Hematopoietic multipotent progenitor cell treated with erythropoietin and hydrocortisone succinate and interleukin-3 and kit ligand, for 6 days (in vitro differentiated cells): ENCODE measurements around the gene NREP.
"Not testable (repeated sequence)": the region's sequence is repeated elsewhere in the genome, so short reads cannot be mapped to it uniquely, and the experiment has no call there.

Experiments used
- DNase-seq: peaks from one replicate; pipeline ENCODE4 v3.0.0-alpha.2; 2015

Gene NREP

DNA sequence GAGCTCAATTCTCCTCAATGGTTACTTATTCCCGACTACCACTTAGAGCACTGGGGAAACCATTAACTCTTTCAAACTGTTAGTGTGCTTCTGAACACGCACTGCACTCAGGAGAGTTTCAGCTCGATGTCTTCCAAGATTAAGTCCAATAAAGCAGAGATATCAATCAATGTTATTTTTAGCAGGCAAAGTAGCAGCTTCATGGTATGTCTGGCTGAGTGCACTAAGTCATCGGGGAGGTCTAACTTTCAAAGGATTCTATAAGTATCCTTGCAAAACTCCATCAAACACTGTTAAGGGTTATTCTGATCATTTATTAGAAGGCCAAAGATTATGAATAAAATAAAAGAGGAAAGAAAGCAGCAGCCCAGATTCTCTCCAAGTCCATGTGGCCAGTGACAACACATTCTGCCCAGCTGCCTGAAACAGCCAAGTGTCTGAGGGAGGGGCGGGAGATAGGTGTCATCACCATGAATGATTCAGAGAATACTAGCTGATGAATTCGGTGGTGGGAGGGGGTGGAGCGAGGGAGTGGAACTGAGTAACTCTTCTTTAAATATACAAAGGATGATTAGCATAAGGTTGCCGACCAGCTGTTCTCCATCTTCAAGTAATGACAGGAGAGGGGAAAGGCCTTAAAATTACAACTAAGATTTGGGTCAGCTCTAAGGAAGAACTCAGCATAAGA lies 21.3 kb downstream of the NREP start:
- DNase-seq, result no peak

DNA sequence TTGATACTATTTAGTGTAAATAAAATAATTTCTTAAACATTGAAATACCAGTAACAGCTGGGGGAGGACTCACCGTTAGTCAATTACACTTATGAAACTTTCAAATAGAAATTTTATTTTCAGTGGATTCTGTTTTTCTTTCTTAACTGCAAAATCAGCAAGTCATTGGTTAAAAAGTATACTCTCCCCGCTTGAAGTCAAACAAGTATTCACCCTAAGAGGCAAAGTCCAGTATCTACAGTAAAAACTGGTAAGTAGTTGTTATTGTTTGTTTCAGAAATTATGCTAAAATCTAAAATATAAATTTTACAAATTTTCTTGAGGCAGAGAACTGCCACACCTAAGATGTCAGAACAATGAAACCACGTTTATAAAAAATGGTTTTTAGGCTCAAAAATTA lies 22.4 kb downstream of the NREP start:
- no peak for DNase-seq

DNA sequence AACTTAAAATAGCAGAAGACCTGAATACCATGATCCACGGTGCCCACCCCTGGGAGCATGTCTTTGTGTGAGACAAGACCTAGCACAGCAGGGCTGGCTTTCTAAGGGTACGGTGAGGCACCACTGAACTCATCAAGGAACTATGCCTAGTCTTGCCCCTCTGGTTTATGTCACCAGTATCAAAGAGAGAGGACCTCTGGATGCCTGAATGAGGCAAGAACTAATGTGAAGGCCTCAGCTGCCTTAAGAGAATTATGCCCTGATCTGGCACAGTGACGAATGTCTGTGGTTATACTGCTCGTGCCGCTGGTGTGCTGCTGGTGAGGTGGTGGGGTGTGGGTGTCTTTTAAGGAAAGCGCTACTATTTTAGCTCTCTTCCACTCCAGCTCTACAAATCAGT lies 23.0 kb downstream of the NREP start:
- no peak for DNase-seq

DNA sequence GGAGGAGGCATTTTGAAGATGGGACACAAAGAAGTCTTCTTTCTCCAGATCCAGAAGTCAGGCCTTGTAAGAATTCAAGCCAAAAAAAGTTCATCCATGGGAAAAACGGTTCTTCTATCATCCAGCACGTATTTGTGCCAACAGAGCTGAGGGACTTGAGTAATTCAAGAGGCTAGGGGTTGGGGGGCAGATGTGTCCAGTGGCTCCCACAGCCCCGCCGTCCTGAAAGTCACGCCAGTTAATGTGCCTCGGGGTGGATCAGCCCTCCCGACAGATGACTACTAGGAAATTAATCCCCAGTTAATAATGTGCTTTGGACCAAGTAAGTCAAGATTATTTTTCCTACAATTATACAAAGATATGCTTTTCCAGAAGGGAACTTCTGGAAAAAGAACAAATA lies 23.4 kb downstream of the NREP start:
- DNase-seq, result no peak

DNA sequence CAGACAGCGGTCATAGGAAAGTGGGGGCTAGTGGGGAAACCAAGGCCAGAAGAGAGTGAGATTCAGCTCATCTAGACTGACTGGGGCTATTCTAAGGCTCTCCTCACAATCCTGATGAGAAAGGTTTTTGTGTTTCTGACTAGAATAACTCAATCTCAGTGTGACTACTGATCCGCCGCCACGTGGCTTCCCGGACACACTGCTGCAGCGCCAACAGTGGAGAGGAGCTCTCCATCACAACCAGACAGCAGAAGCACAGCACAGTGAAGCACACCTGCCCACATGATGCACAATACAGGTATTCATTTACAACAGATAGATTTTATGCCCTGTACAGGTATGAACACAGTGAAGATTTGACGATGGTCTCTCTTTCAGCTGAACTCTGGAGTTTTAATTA lies 25.4 kb downstream of the NREP start:
- no peak for DNase-seq

DNA sequence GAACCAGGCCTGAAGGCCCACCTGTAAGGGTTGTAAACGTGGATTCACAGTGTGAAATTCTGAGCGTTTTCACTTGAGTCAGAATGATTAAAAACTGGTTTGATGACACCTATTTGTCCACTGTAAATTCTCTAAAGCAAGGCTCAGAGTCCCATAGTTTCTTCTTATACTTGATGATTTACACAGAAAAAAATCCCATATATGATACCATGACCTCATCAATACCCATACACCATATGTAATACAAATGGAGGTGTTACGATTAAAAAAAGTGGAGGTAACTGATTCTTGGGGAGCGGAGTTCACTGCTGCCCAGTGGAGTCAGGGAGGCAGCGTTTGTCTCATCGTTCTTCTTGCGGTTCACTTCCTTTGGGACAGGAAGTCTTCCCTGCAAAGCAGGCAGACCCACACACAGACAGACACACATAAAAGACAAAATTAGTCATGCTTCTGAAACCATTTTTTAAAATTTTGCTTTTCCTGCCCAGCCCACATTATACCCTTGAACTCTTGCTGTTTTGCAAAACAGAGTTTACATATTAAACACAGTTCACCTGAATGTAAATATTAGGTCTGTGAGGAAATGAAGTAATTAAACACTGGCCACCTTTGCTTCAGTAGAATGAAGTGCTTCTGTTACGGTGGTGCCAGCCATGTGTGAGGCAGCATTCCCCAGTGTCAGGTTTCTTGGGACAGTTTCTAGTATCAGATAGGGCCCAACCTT lies 26.2 kb downstream of the NREP start:
- no peak for DNase-seq

DNA sequence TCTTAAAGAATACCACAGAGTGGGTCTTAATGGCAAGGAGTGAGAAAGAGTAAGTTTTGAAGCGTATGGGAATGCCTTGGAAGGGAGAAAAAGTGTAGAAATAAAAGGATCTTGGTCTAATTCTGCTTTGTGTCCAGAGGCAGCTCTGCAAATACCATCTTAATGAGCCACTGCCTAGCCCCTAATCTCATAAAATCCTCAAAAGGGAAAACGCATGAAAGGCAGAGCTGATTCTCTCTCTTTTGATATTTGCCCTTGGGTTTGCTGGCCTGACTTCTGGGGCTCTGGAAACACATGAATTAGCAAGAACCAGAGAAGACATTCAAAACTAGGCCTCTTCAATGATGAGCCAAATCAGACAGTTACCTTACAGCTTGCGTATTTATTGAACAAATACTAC lies 28.1 kb downstream of the NREP start:
- DNase-seq, result no peak

DNA sequence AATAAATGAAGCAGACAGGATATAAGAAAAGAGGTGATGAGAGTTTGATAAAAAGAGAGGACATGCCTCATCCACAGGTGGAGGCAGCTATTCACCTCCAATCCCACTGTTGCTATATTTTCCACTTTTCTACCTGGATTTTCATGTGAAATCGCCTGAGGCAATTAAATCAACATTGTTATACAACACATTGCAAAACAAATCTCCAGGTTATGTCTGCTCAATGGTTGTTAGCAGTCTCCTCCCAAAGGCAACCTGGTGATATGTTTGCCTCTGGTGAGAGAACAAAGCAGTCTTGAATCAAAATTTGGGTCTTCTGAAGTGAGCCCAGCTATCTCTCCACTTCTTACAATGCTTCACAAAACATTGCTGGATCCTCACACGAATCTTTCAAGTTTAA lies 30.0 kb downstream of the NREP start:
- no peak for DNase-seq

DNA sequence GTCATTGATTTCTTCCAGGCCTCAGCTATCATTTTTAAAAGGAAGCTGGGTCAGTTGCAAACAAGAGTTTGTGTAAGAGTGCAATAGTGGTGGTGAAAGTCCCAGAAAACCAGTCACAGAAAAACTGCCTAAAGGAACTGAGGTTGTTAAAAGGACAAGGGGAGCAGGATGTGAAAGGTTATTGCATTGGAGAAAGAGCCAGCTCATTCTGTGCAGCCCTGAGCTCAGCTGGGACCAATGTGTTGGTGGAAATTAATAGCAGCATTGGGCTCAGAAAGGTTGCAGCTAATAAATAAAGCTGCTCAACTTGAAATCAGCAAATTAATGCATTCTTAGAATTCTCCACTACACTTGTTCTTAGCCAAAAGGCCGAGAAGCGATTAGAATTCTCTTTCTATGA lies 34.9 kb downstream of the NREP start:
- DNase-seq, result no peak

DNA sequence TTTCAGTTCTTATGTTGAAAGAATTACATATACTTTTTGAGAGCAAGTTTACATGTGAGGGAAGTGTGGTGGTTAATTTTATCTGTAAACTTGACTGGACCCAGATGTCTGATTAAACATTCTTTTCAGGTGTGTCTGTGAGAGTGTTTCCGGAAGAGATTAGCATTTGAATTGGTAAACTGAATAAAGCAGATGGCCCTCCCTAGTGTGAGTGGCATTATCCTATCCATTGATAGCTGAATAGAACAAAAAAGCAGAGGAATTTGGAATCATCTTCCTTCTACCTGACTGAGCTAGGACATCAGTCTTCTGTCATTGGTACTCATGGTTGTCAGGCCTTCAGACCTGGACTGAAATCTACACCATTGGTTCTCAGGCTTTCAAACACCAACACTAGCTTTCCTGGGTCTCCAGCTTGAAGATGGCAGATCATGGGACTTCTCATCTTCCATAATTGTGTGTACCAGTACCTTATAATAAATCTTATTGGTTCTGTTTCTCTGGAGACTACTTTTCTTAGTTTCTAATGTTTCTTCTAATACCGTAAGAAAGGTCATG lies 36.6 kb downstream of the NREP start:
- DNase-seq, result no peak

DNA sequence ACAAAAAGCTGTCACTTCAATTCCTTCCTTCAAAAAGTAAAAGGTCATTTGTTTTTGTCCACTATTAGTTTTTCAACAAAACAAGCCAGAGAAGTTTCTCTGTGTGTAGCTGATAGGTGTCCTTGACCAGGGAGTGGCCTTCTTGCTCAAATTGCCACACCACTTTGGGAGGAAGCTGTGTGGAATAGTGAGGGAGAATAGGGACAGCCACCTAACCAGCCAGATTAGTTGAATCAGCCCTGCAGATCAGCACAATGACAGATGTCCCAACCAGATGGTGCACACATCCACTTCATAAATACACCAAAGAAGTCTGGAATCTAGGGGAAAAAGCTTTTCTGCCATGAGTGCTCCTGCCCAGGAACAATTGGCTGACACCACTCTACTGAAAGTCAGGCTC lies 37.2 kb downstream of the NREP start:
- DNase-seq, result no peak

DNA sequence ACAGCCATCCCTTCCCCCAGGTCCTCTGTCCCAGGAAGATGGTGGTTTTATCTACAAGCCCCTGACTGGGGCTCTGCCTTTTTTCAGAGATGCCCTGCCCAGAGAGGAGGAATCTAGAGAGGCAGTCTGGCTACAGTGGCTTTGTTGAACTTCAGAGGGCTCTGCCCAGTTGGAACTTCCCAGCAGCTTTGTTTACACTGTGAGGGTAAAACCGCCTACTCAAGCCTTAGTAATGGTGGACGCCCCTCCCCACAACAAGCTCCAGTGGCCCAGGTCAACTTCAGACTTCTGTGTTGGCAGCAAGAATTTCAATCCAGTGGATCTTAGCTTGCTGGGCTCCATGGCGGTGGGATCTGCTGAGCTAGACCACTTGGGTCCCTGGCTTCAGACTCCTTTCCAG lies 40.2 kb downstream of the NREP start:
- not testable (repeated sequence) for DNase-seq

DNA sequence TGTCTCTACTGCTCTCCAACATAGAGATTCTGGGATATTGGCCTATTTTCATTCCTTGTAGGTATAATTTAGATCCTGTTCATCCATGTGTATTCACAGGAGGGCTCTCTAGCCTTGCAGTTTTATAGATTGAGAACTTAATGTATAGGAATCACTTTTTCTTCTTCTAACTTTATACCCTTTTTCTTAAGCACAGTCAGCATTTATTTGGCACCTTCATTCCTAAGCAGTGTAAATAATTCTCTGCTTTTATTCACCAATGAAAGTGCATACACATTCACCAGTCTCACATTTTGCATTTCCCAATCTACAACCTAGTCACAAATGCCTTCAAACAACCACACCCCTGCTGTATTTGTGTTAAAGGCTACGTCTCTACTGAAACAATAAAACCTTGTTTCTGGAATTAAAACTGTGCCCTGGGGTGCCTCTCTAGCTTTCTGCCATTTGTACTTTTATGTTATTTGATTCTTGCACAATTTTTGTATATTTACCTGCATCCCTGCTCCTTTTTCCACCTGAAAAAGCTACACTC lies 49.3 kb downstream of the NREP start:
- no peak for DNase-seq

DNA sequence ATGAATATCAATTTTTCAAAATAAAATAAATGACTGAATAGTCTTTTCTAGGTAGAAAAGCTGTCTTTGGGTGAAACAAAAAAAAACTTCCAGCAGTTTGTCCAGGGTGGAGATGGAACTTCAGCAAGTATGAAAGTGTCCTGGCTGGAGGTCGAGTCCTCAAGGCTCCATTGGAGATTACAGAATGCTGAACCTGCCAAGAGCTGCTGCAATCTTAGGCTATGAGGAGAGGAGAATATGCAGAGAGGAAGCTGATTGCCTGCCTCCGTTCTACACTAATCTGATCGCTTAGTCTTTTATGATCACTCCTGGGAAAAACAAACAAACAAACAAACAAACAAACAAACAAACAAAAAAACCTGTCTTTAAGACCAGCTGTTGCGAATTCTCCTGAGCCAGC lies 50.6 kb downstream of the NREP start:
- DNase-seq, result no peak

DNA sequence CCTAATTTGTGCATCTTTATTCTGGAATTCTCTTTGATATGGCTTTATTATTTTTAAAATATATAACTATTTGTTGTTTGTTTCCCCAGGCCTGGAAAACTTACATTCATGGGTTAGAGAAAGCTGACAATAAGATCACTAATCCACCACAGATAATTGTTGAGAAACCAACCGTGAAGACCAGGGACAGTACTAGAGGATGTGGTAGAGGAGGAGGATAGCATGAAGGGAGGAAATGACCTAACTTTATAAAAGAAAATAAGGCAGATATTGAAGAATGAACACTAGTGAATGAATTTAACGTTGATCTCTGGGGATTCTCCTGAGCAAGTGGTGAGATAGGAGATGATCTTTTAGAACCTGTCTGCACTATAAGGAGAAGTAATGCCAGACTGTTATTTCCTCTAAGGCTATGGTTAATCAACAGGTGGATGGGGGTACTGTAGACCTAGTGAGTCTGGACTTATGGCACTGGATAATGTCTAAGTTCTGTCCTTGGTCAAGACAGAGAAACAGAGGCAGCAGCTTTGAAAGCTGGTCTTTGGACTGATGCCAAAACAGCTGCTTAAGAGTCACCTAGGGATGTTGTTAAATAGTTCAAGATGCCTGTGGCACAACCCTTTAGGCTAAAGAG lies 52.4 kb downstream of the NREP start:
- DNase-seq, result no peak

DNA sequence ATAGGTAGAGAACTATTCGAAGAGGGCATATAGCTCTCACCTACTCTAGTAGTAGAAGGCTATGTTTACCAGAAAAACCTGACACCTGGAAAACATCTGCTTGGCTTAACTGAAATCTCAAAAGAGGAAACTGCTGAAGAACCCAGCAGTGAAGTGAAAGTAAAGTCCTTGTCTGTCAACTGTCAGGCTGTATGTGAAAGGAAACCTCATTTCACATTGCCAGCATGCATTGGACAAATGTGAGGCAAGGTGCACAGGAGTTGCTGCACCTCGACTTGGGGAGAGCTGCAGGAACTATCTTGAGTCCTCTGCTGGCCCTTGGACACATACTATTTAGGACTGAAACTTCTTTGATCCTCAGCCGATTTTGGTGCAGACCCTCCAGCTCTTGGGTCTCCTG lies 53.3 kb downstream of the NREP start:
- DNase-seq, result peak; percentile 49

DNA sequence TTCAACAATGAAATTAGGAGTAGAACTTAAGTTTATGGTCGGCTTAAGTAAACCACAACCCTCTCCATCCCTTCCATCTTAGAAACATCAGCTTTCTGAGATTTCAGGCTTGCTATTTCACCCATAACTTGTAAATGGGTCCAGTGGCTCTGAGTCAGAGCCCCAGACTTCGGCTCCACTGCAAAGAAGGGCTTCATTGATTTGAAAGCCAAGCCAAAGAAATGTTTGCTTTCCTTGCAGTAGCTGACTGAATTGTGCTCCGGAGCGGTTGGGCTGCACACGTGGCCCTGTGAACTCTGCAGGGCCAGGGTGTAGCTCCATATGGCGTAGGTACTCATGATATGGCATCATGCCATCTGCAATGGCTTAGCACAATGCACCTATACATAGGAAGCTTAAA lies 57.0 kb downstream of the NREP start:
- DNase-seq, result no peak

DNA sequence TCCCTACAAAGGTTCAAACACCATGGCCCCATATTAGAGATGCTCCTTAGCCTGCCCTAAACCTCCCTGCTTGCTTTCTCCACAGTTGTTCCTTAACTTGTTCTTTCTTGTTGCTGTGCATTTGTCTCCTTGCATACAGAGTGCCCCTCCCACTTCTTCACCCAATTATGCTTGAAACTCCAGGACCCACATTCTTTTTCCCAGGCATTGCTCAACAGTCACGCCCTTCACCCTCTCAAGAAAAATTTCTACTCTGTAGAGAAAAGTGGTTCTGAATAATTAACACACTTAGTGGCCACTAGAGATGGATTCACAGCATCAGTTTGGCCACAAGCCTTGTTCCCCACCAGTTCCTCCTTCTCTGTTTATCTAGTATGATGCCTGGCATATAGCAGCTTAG lies 57.7 kb downstream of the NREP start:
- no peak for DNase-seq

DNA sequence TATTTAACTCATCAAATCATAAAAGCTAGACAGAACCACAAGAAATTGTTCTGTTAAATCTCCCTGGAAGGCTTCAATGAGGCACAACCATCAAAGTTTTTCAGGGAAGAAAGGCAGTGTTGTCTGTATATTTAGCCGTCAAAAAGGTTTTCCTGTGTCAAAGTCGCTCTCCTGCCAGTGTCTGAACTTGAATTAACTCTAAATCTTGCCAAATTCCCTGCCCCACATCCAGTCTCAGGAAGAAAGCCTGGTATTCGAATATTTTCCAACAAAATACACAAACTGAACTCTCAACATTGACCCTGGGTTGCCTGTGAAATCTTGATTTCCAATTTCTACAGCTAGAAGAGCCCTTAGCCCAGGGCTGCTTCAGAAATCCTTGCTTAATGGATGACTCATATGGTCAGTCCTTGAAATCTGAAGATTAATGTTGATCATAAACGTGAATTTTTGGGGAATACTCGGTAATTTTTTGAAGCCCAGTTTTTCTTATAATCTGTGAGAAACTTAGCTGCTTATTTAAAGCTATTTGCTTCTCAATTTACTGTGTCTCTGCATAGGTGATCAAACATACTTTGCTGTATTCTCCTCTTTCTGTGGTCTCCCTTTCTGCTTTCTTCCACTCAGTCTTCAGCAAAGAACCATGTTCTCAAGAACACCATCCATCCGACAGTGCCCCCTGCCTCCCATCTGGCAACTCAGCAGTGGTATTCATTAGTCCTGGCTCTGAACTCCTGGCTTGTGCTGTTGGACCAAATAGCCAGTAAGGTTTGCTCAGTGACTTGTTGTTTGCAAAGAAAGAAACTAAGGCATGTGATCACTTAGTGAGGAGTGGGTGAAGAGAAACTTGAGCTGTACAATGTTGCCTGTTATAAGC lies 58.9 kb downstream of the NREP start:
- DNase-seq, result no peak

DNA sequence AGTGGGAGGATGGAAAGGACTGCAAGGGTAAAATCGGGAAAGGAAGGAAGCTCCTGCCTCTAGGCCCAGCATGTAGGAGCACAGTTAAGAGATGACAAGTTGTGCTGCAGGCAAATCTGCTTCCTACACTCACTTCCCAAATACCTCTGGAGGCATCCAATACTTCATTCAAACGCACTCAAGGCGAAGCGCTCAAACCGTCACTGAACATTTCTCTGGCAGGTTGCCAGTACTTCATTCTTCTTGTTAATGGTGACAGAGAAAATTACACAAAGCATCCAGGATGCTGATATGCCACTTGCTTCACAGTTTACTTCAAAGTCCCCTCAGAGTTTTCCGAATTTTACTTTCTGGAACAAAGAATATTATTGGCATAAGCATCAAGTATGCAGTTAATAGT lies 59.8 kb downstream of the NREP start:
- peak; percentile 53 for DNase-seq

DNA sequence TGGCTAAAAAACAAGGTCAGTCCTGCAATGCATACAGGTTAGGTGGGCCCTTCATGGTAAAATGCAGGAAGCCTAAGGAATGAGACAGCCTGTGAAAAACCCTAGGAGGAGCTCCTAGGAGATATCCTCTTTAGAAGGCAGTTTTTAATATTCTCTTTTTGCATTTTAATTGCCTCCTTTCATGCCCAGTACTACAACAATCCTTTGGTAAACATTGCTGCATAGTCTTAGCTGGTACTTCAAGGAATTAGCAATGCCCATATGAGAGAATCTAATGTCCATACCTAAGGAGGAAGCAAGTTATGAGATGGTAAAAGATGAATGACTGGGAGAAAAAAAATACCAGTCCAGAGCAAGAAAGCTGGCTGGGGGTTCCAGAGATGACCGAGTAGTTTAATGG lies 61.0 kb downstream of the NREP start:
- DNase-seq, result no peak

DNA sequence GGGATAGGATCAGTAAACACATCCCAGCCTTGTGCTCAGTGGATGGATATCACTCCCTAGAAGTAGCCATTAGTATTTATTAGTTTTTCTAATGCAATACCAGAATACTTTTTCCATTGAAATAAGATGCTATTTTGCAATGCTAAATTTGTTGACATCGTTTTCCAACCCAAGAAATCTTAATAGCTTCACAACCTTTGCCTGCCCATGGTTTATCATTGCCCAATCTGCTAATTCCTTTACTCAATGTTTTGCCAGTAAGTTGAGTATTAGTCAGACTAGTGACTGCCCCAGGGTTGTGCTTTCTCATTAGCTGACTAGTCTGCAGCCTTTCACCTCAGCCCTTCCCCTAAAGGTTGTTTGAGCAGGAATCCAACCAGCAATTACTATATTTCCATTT lies 62.9 kb downstream of the NREP start:
- DNase-seq, result no peak

DNA sequence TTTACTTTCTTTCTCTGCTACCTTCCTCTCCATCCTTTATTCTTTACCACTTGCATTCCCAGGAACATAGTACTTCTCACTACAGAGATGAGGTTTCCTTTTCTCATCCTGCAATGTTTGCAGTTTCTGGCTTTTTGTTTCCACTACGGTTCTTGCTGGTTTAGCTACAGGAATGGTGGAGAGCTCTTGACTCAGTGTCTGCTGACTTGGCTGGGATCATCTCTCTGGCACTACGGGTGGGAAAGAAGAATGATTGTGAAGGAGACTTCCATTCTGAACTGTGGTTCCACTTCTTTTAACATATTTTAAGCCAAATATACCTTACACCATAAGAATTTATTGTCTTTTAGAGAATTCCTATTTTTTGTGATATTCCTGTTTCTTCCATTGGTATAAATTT lies 65.1 kb downstream of the NREP start:
- DNase-seq, result no peak
